Neuronal stem cell (in vitro differentiated cells): ENCODE data around the gene ZNF385B.

Experiments
- DNase-seq: peaks from one replicate; pipeline ENCODE4 v3.0.0-alpha.2; 2013; ENCODE audit warnings: low spot score
- H2AFZ ChIP-seq: one replicate; pipeline ENCODE4 v1.6.1; 2013; ENCODE audit warnings: mild to moderate bottlenecking, low read length, inconsistent platforms
- H2AK5ac ChIP-seq: 2 replicates; pipeline ENCODE4 v1.6.1; 2013; ENCODE audit warnings: low read depth, mild to moderate bottlenecking, inconsistent platforms, low read length, moderate library complexity, mixed read lengths
- H2BK120ac ChIP-seq: 2 replicates; pipeline ENCODE4 v1.6.1; 2013; ENCODE audit warnings: low read depth, mild to moderate bottlenecking, inconsistent platforms, low read length, moderate library complexity, mixed read lengths
- H2BK12ac ChIP-seq: one replicate; pipeline ENCODE4 v1.6.1; 2013; ENCODE audit warnings: low read length, inconsistent platforms
- H2BK15ac ChIP-seq: 2 replicates; pipeline ENCODE4 v1.6.1; 2013; ENCODE audit warnings: mild to moderate bottlenecking, low read length, inconsistent platforms, mixed read lengths
- H2BK5ac ChIP-seq: one replicate; pipeline ENCODE4 v1.6.1; 2013; ENCODE audit warnings: inconsistent platforms, mild to moderate bottlenecking, low read length, moderate library complexity
- H3K14ac ChIP-seq: one replicate; pipeline ENCODE4 v1.6.1; 2013; ENCODE audit warnings: low read length, inconsistent platforms
- H3K18ac ChIP-seq: 2 replicates; pipeline ENCODE4 v1.6.1; 2013; ENCODE audit warnings: low read length, inconsistent platforms
- H3K23ac ChIP-seq: 2 replicates; pipeline ENCODE4 v1.6.1; 2013; ENCODE audit warnings: low read depth, mild to moderate bottlenecking, mixed read lengths, low read length, inconsistent platforms; ENCODE audit not compliant: poor library complexity
- H3K27ac ChIP-seq: replicated peaks from 3 replicates; pipeline ENCODE4 v1.5.1; 2013; ENCODE audit warnings: low read length, inconsistent platforms
- H3K27me3 ChIP-seq, 3 experiments: 2 replicates each; pipeline ENCODE4 v1.6.1; 2013; ENCODE audit warnings: low read length in 3 of 3, mild to moderate bottlenecking in 2 of 3, inconsistent platforms in 1 of 3, low read depth in 1 of 3, mixed read lengths in 1 of 3, moderate library complexity in 1 of 3; ENCODE audit not compliant: control insufficient read depth in 3 of 3, insufficient read depth in 3 of 3
- H3K36me3 ChIP-seq, 2 donors: replicated peaks in 1 of 2; 2 replicates each; pipeline ENCODE4 v1.6.1; 2013; ENCODE audit warnings: low read length in 2 of 2; ENCODE audit not compliant: control insufficient read depth in 2 of 2, insufficient read depth in 2 of 2
- H3K4ac ChIP-seq: 2 replicates; pipeline ENCODE4 v1.6.1; 2013; ENCODE audit warnings: inconsistent platforms, mild to moderate bottlenecking, low read length, moderate library complexity
- H3K4me1 ChIP-seq, 2 donors: 1 replicate in 1 of 2; 2 replicates in 1 of 2; pipeline ENCODE4 v1.6.1; 2013; ENCODE audit warnings: low read length in 2 of 2, low read depth in 1 of 2; ENCODE audit not compliant: control insufficient read depth in 2 of 2, insufficient read depth in 1 of 2
- H3K4me2 ChIP-seq: one replicate; pipeline ENCODE4 v1.6.1; 2013; ENCODE audit warnings: mild to moderate bottlenecking, low read length, inconsistent platforms; ENCODE audit not compliant: insufficient read depth, poor library complexity, severe bottlenecking
- H3K4me3 ChIP-seq, 2 donors: 2 replicates each; pipeline ENCODE4 v1.5.1; 2013; ENCODE audit warnings: low read length in 2 of 2, mild to moderate bottlenecking in 2 of 2, inconsistent platforms in 1 of 2, moderate library complexity in 1 of 2
- H3K79me1 ChIP-seq: one replicate; pipeline ENCODE4 v1.6.1; 2013; ENCODE audit warnings: low read depth, mild to moderate bottlenecking, inconsistent platforms, low read length, moderate library complexity
- H3K9ac ChIP-seq: one replicate; pipeline ENCODE4 v1.6.1; 2013; ENCODE audit warnings: mild to moderate bottlenecking, low read depth, low read length, inconsistent platforms; ENCODE audit not compliant: poor library complexity
- H3K9me3 ChIP-seq, 2 donors: replicated peaks in 1 of 2; 2 replicates each; pipeline versions ENCODE3 to v1.6.1; 2013; ENCODE audit warnings: low read length in 2 of 2, mild to moderate bottlenecking in 2 of 2, inconsistent platforms in 1 of 2, low read depth in 1 of 2, mixed read lengths in 1 of 2, moderate library complexity in 1 of 2; ENCODE audit not compliant: control insufficient read depth in 2 of 2, insufficient read depth in 1 of 2
- H4K8ac ChIP-seq: one replicate; pipeline ENCODE4 v1.6.1; 2013; ENCODE audit warnings: low read depth, mild to moderate bottlenecking, inconsistent platforms, low read length, moderate library complexity
- H4K91ac ChIP-seq: one replicate; pipeline ENCODE4 v1.6.1; 2013; ENCODE audit warnings: low read length, low read depth, mild to moderate bottlenecking, inconsistent platforms; ENCODE audit not compliant: poor library complexity
- WGBS, 2 donors: extraction: QIAGEN DNeasy Blood & Tissue Kit; methylation state at CpG; one replicate each; pipeline ENCODE4 v1.1.7; 2013; ENCODE audit warnings: missing lambda C conversion rate in 2 of 2, mixed read lengths in 1 of 2; ENCODE audit not compliant: insufficient read length in 2 of 2, insufficient replicate concordance in 1 of 2; ENCODE audit errors: extremely low coverage in 2 of 2; 5-methylcytosine and 5-hydroxymethylcytosine counted together

ZNF385B gene

DNA sequence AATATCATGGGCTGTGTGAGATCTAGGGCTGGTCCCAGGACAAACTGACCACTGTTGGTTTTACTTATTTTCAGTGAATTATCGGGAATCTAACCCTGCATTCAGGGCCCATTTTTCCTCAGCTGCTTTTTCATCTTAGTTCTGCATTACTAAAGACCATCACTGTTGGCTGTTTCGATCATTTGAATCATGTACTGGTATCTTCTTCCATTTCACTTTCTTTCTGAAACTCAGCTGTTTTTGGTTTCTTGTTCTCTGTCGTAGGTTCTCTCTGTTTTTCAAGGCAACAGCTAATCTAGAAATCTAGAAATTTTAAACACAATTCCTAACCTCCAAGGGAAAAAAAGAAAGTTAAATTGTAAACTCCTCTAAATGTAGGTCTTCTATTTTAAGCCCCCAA, 436.8 kb downstream of the ZNF385B start:
- no peak overlapping the region for H3K9ac ChIP-seq
- no peak overlapping the region for H3K18ac ChIP-seq
- H2BK12ac ChIP-seq, result no peak overlapping the region

DNA sequence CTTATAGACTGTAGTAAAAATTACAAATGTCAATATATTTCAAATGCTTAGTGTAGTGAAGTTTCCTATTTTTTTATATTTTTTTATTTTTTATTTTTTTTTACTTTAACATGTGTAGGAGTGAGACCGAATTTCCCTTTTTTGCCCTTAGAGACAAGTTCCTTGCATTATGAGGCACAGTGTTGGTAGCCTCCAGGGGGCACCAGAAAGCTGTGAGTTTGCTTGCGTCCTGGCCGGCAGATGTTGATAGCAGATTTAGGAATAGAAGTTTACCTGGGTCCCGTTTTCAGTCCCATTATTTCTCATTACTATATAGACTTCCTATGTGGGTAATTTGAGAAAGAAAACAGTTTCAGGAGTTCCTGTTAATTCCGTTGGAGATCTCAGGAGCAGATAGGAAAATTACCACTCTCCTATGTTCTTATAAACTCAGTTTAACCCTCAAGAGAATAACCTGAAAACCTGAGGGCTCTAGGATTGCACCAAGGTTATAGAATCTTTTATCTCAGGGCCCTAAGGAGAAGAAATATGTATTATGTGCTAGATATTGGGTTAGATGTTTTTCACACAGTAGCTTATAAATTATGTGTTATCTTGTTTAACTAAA, 439.3 kb downstream of the ZNF385B start:
- DNase-seq, result peak; percentile 53
- no peaks in the 10 kb centered on the region for H3K9me3 ChIP-seq
- no peak overlapping the region for H4K8ac ChIP-seq
- no peak overlapping the region for H2AFZ ChIP-seq
- H3K79me1 ChIP-seq, result no peaks in the 10 kb centered on the region
- H2BK12ac ChIP-seq, result no peak overlapping the region
- no peak overlapping the region for H3K9ac ChIP-seq
- no peak overlapping the region for H4K91ac ChIP-seq
- no peak overlapping the region for H3K14ac ChIP-seq
- H2BK120ac ChIP-seq, result no peak overlapping the region
- no peak overlapping the region for H2BK15ac ChIP-seq
- H3K4me2 ChIP-seq, result no peak overlapping the region
- H3K27me3 ChIP-seq, result peaks cover 0 to 3% (median 0%) of the 10 kb centered on the region in 3 experiments
- no peaks in the 10 kb centered on the region for H3K4me1 ChIP-seq
- H3K23ac ChIP-seq, result no peak overlapping the region
- H3K18ac ChIP-seq, result no peak overlapping the region
- no peak overlapping the region for H3K27ac ChIP-seq
- no peak overlapping the region for H3K4me3 ChIP-seq
- no peaks in the 10 kb centered on the region for H3K36me3 ChIP-seq
- no peak overlapping the region for H2AK5ac ChIP-seq
- no peak overlapping the region for H3K4ac ChIP-seq
- H2BK5ac ChIP-seq, result no peak overlapping the region
- no CpG with 5 or more reads among the region's 5 CpGs for WGBS, 2 donors

More for the DNA sequence above, 436.8 kb downstream of the ZNF385B start:
- no peaks in the 10 kb centered on the region for H3K4me1 ChIP-seq
- H3K14ac ChIP-seq, result no peak overlapping the region
- no peak overlapping the region for H2BK15ac ChIP-seq
- no peaks in the 10 kb centered on the region for H3K9me3 ChIP-seq
- no peak overlapping the region for H2BK5ac ChIP-seq
- H3K4me2 ChIP-seq, result no peak overlapping the region
- H3K27me3 ChIP-seq, result peaks cover 0 to 5% (median 0%) of the 10 kb centered on the region in 3 experiments
- no peaks in the 10 kb centered on the region for H3K36me3 ChIP-seq
- H3K4me3 ChIP-seq, result no peak overlapping the region
- H3K23ac ChIP-seq, result no peak overlapping the region
- no peak overlapping the region for H2AK5ac ChIP-seq
- no peak for DNase-seq
- H3K27ac ChIP-seq, result no peak overlapping the region
- H4K91ac ChIP-seq, result no peak overlapping the region
- H3K79me1 ChIP-seq, result no peaks in the 10 kb centered on the region
- no peak overlapping the region for H2AFZ ChIP-seq
- no CpG with 5 or more reads among the region's 3 CpGs for WGBS, 2 donors
- H4K8ac ChIP-seq, result no peak overlapping the region
- H3K4ac ChIP-seq, result no peak overlapping the region
- no peak overlapping the region for H2BK120ac ChIP-seq

DNA sequence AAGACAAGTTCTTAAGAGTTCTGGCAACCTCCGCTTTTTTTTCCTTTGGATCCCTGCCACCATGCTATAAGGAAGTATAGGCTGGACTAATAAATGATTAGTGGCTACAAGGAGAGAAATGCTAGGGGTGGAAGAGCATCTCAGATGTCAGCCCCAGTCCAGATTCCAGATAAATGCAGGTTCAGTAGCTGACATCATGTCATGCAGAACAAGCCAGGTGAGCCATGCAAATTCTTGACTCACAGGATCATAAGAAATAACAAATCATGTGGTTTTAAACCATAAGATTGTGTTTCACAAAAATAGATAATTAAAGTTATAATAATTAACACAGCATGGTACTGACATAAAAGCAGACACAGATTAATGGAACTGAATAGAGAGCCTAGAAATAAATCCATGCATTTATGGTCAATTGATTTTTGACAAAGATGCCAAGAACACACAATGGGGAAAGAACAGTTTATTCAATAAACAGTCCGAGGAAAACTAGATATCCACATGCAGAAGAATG, 443.9 kb downstream of the ZNF385B start:
- WGBS, 2 donors, result no CpG with 5 or more reads among the region's 2 CpGs
- H2BK12ac ChIP-seq, result no peak overlapping the region
- no peaks in the 10 kb centered on the region for H3K9me3 ChIP-seq

DNA sequence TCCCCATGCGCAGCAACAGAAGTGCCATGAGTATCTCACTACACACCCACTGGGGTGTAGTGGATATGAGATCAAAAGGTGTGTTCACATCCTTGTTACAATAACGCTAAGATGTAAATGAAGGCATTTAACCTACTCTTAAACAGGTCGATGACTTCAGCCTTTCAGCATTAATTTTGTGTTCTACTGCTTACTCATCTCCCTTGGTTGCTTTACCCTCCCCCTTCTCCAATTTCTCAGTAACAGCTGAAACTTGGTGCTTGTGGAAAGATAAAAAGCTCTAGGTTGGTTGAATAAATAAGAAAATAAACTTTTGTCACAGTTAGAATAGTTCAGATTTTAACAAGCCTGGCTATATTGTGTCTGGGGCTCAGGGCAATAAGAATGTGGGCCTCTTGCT, 449.3 kb downstream of the ZNF385B start:
- H3K36me3 ChIP-seq, result no peaks in the 10 kb centered on the region
- H3K79me1 ChIP-seq, result no peaks in the 10 kb centered on the region
- no peak overlapping the region for H2BK120ac ChIP-seq
- H4K8ac ChIP-seq, result no peak overlapping the region
- no peak overlapping the region for H3K4me2 ChIP-seq
- no peak overlapping the region for H2AFZ ChIP-seq
- H3K9ac ChIP-seq, result no peak overlapping the region
- no peak overlapping the region for H3K14ac ChIP-seq
- H2BK12ac ChIP-seq, result no peak overlapping the region
- H2AK5ac ChIP-seq, result no peak overlapping the region
- H3K27me3 ChIP-seq, result no peaks in the 10 kb centered on the region
- no peak overlapping the region for H3K18ac ChIP-seq
- H3K23ac ChIP-seq, result no peak overlapping the region
- H3K4me1 ChIP-seq, result no peaks in the 10 kb centered on the region
- H3K4me3 ChIP-seq, result no peak overlapping the region
- H2BK5ac ChIP-seq, result no peak overlapping the region
- WGBS, 2 donors, result no CpG with 5 or more reads among the region's 3 CpGs
- DNase-seq, result no peak
- H3K4ac ChIP-seq, result no peak overlapping the region
- H3K9me3 ChIP-seq, result no peaks in the 10 kb centered on the region
- H4K91ac ChIP-seq, result no peak overlapping the region
- no peak overlapping the region for H2BK15ac ChIP-seq
- H3K27ac ChIP-seq, result no peak overlapping the region

More for the DNA sequence above, 443.9 kb downstream of the ZNF385B start:
- no peak overlapping the region for H2BK15ac ChIP-seq
- H3K4me3 ChIP-seq, result no peak overlapping the region
- no peaks in the 10 kb centered on the region for H3K36me3 ChIP-seq
- no peak overlapping the region for H4K91ac ChIP-seq
- no peaks in the 10 kb centered on the region for H3K79me1 ChIP-seq
- no peak overlapping the region for H3K18ac ChIP-seq
- no peak overlapping the region for H4K8ac ChIP-seq
- H3K4me1 ChIP-seq, result no peaks in the 10 kb centered on the region
- H3K27ac ChIP-seq, result no peak overlapping the region
- H3K9ac ChIP-seq, result no peak overlapping the region
- H3K23ac ChIP-seq, result no peak overlapping the region
- no peak overlapping the region for H2BK120ac ChIP-seq
- no peak overlapping the region for H2BK5ac ChIP-seq
- DNase-seq, result no peak
- H3K4me2 ChIP-seq, result no peak overlapping the region
- no peak overlapping the region for H2AK5ac ChIP-seq
- H3K27me3 ChIP-seq, result no peaks in the 10 kb centered on the region
- no peak overlapping the region for H2AFZ ChIP-seq
- no peak overlapping the region for H3K4ac ChIP-seq
- H3K14ac ChIP-seq, result no peak overlapping the region
